HEK293 (cell line): ENCODE data around the gene CDH23.

Experiments used
- CTCF ChIA-PET: fragments of 350-600 bp; formaldehyde crosslinking; extraction: SDS; loops from one replicate; lab custom pipeline; 2021; ENCODE audit warnings: antibody characterized with exemption; lab: Yijun Ruan, JAX
- POLR2A ChIA-PET: fragments of 300-600 bp; formaldehyde crosslinking; extraction: SDS; loops from one replicate; lab custom pipeline; 2020; ENCODE audit warnings: antibody characterized with exemption, inconsistent platforms; lab: Yijun Ruan, JAX
- H3K27ac ChIP-seq: fragments of 200-500 bp; sonication (Bioruptor generic); 2 replicates; pipeline ENCODE4 v1.5.1; 2014; ENCODE audit warnings: low read depth, low read length, control low read depth, inconsistent platforms; ENCODE audit errors: extremely low read depth
- H3K36me3 ChIP-seq, 2 experiments: fragments of 200-500 bp in 1 of 2; sonication (Bioruptor generic) in 1 of 2; 1 replicate in 1 of 2; 2 replicates in 1 of 2; pipeline ENCODE4 v1.5.1; 2014 to 2017; ENCODE audit warnings: inconsistent platforms in 2 of 2, low read length in 2 of 2; ENCODE audit not compliant: control insufficient read depth in 2 of 2, insufficient read depth in 1 of 2
- H3K4me1 ChIP-seq: fragments of 200-500 bp; sonication (Bioruptor generic); 2 replicates; pipeline ENCODE4 v1.5.1; 2014; ENCODE audit warnings: mild to moderate bottlenecking, low read length, inconsistent platforms; ENCODE audit not compliant: control insufficient read depth, insufficient read depth
- H3K4me3 ChIP-seq: 2 replicates; pipeline ENCODE4 v1.5.1; 2011; ENCODE audit warnings: low read depth, mild to moderate bottlenecking, control low read depth, low read length, moderate library complexity
- H3K9me3 ChIP-seq: fragments of 200-500 bp; sonication (Bioruptor generic); 2 replicates; pipeline ENCODE4 v1.5.1; 2014; ENCODE audit warnings: low read depth, low read length, inconsistent platforms; ENCODE audit not compliant: control insufficient read depth, insufficient read depth
- INSM2 ChIP-seq: fragments of 450-650 bp; formaldehyde crosslinking; IDR thresholded peaks from 2 replicates; pipeline ENCODE4 v1.5.1; 2016; ENCODE audit warnings: missing biosample characterization, missing genetic modification characterization
- MEIS1 ChIP-seq: sonication (generic); formaldehyde crosslinking; IDR thresholded peaks from 2 replicates; pipeline ENCODE4 v1.8.1; 2022; ENCODE audit warnings: missing genetic modification reagents, mild to moderate bottlenecking, borderline replicate concordance
- ZFP41 ChIP-seq: fragments of 450-650 bp; formaldehyde crosslinking; IDR thresholded peaks from 2 replicates; pipeline ENCODE4 v1.5.1; 2016; ENCODE audit warnings: missing biosample characterization, missing genetic modification characterization, borderline replicate concordance
- ZNF10 ChIP-seq: fragments of 450-650 bp; formaldehyde crosslinking; IDR thresholded peaks from 2 replicates; pipeline ENCODE4 v1.5.1; 2017; ENCODE audit warnings: missing biosample characterization, missing genetic modification characterization
- ZNF140 ChIP-seq: fragments of 450-650 bp; formaldehyde crosslinking; IDR thresholded peaks from 2 replicates; pipeline ENCODE4 v1.5.1; 2016; ENCODE audit warnings: missing biosample characterization, missing genetic modification characterization
- ZNF157 ChIP-seq: fragments of 450-650 bp; formaldehyde crosslinking; IDR thresholded peaks from 2 replicates; pipeline ENCODE4 v1.5.1; 2016; ENCODE audit warnings: missing biosample characterization, missing genetic modification characterization
- ZNF19 ChIP-seq: fragments of 450-650 bp; formaldehyde crosslinking; IDR thresholded peaks from 2 replicates; pipeline ENCODE4; 2016; ENCODE audit warnings: missing biosample characterization, missing genetic modification characterization, low read depth
- ZNF202 ChIP-seq: fragments of 450-650 bp; formaldehyde crosslinking; IDR thresholded peaks from 2 replicates; pipeline ENCODE4 v1.5.1; 2016; ENCODE audit warnings: missing biosample characterization, missing genetic modification characterization, borderline replicate concordance
- ZNF223 ChIP-seq: fragments of 450-650 bp; formaldehyde crosslinking; IDR thresholded peaks from 2 replicates; pipeline ENCODE4 v1.5.1; 2016; ENCODE audit warnings: missing biosample characterization, missing genetic modification characterization
- ZNF416 ChIP-seq: fragments of 450-650 bp; formaldehyde crosslinking; IDR thresholded peaks from 2 replicates; pipeline ENCODE4 v1.5.1; 2016; ENCODE audit warnings: missing biosample characterization, missing genetic modification characterization
- ZNF645 ChIP-seq: fragments of 450-650 bp; formaldehyde crosslinking; IDR thresholded peaks from 2 replicates; pipeline ENCODE4; 2016; ENCODE audit warnings: missing biosample characterization, missing genetic modification characterization
- TF ChIP-seq, protein P1 (sequence below): fragments of 450-650 bp; formaldehyde crosslinking; IDR thresholded peaks from 2 replicates; pipeline ENCODE4 v1.5.1; 2017; ENCODE audit warnings: missing biosample characterization, missing genetic modification characterization
- TF ChIP-seq, protein P2 (sequence below): fragments of 450-650 bp; formaldehyde crosslinking; IDR thresholded peaks from 2 replicates; pipeline ENCODE4 v1.5.1; 2016; ENCODE audit warnings: missing biosample characterization, missing genetic modification characterization
- TF ChIP-seq, protein P3 (sequence below): fragments of 450-650 bp; formaldehyde crosslinking; IDR thresholded peaks from 2 replicates; pipeline ENCODE4 v1.5.1; 2016; ENCODE audit warnings: missing biosample characterization, missing genetic modification characterization

Gene CDH23

DNA sequence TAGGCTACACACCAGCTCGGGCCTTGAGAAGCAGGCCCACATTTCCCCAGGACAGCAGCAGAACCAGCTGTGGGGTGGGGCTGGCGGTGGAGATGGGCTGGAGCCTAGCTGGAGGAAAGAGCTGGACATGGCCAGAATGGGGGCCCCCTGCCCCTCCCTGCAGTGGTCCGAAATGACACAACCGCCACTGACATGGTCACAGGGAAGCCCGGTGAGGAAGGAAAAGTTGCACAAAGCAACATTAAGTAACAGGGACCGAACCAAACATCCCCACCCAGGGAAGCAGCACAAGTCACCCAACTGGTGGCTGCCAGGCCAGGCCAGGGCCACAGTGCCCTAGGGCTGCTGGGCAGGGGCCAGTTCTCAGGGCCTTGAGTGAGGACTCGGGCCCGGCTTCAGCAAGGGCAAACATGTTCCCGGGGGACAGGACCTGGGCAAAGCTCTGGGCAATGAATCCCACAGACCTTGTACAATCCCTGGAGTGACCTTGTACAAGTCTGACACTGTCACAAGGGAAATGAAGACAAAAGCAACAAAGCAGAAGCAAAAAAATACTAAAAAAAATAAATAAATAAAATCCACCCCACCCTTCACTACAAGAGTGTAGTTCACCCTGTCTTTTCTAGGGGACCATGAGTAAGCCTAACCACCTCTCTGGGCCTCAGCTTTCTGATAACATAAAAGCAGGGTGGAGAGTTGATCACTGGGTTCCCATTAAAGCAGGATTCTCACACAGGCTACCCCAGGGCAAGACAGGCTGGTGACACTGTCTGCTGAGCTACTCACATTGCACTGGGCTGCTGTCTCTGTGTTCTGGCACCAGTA, 421.3 kb downstream of the CDH23 start (continued):
- TF ChIP-seq INSM2: no peak

DNA sequence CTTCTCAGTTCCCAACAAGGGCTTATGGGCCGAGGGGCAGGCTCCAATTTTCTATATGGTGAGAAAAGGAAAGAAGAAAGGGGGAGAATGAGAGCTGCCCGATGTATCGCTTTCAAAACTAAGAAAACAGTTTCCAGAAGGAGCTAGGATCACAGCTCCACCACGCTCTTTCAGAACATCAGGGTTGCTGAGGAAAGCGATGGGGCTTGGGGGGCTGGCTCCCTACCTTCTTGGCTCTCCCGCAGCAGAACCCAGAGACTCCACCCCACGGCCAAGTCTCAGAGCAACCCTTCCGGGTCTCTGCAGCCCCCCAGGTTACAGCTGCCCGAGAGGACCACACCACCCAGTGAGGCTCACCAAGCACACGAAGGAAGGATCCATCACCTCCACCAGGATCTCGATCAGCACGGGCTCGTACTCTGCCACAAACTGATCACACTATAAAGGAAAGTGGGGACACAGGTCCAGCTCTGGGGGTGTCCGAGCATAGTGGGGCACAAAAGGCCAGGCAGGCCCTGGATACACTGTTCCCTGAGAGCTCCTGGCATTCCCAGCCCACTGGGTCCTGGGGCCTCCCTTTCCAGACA, 422.0 kb downstream of the CDH23 start:
- CTCF ChIA-PET: interaction anchor here (1.9 kb wide), 1 partner anchor 78 kb away, joined by 9 read pairs; no protein-coding TSS in a partner anchor
- POLR2A ChIA-PET: interaction anchor here (1.1 kb wide), 1 partner anchor 32 kb away, joined by 3 read pairs; the partner anchor contains the start of gene PSAP
- H3K4me1 ChIP-seq: no peaks in the 10 kb centered on the region
- H3K36me3 ChIP-seq: peaks cover 8 to 91% of the 10 kb centered on the region in 2 experiments
- no peak overlapping the region for H3K27ac ChIP-seq
- TF ChIP-seq ZNF10 (no peak), ZFP41 (tag by site-specific recombination) (no peak), ZNF202 (tag by site-specific recombination) (no peak)
- no peaks in the 10 kb centered on the region for H3K9me3 ChIP-seq
- H3K4me3 ChIP-seq: no peak overlapping the region

DNA sequence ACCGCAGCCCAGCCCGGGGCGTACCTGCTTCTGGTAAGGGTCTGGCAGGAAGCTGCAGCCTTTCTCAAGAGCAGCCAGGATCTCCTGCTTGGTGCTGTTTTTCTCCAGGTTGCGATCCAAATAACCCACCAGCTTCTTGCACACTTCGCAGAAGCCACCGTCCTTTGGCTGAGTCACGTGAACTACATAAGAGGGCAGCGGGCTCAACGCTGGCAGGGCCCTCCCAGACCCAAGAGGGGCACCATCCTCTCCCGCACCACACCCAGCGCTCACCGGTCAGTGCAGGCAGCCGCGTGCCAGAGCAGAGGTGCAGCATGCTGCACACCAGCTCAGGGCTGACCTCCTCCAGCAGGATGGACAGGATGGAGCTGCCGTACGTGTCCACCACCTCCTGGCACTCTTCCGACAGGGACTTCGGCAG, 422.7 kb downstream of the CDH23 start:
- Histone ChIP-seq H3K27ac (no peak overlapping the region), H3K4me1 (no peaks in the 10 kb centered on the region), H3K36me3 (peaks cover 9 to 95% of the 10 kb centered on the region in 2 experiments), H3K4me3 (no peak overlapping the region), H3K9me3 (no peaks in the 10 kb centered on the region)
- no peak for TF ChIP-seq ZNF19 (tag by site-specific recombination)
- POLR2A ChIA-PET: interaction anchor here (0.5 to 1.1 kb wide), 2 partner anchors 32 to 391 kb away, joined by 3 to 5 read pairs; partner anchors contain the start of gene PSAP
- CTCF ChIA-PET: interaction anchor here (1.9 kb wide), 1 partner anchor 76 kb away, joined by 6 read pairs; no protein-coding TSS in a partner anchor

- Histone ChIP-seq H3K36me3 (peaks cover 9 to 99% of the 10 kb centered on the region in 2 experiments), H3K4me3 (no peak overlapping the region), H3K9me3 (no peaks in the 10 kb centered on the region), H3K27ac (no peak overlapping the region)
- CTCF ChIA-PET: interaction anchor here (1.9 kb wide), 1 partner anchor 76 kb away, joined by 6 read pairs; no protein-coding TSS in a partner anchor
- no peak for TF ChIP-seq ZNF645 (tag by site-specific recombination)
- no peak for TF ChIP-seq ZNF157 (tag by site-specific recombination)
- TF ChIP-seq, protein P1, sequence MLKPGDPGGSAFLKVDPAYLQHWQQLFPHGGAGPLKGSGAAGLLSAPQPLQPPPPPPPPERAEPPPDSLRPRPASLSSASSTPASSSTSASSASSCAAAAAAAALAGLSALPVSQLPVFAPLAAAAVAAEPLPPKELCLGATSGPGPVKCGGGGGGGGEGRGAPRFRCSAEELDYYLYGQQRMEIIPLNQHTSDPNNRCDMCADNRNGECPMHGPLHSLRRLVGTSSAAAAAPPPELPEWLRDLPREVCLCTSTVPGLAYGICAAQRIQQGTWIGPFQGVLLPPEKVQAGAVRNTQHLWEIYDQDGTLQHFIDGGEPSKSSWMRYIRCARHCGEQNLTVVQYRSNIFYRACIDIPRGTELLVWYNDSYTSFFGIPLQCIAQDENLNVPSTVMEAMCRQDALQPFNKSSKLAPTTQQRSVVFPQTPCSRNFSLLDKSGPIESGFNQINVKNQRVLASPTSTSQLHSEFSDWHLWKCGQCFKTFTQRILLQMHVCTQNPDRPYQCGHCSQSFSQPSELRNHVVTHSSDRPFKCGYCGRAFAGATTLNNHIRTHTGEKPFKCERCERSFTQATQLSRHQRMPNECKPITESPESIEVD (tag by site-specific recombination): no peak
- TF ChIP-seq, protein P2, sequence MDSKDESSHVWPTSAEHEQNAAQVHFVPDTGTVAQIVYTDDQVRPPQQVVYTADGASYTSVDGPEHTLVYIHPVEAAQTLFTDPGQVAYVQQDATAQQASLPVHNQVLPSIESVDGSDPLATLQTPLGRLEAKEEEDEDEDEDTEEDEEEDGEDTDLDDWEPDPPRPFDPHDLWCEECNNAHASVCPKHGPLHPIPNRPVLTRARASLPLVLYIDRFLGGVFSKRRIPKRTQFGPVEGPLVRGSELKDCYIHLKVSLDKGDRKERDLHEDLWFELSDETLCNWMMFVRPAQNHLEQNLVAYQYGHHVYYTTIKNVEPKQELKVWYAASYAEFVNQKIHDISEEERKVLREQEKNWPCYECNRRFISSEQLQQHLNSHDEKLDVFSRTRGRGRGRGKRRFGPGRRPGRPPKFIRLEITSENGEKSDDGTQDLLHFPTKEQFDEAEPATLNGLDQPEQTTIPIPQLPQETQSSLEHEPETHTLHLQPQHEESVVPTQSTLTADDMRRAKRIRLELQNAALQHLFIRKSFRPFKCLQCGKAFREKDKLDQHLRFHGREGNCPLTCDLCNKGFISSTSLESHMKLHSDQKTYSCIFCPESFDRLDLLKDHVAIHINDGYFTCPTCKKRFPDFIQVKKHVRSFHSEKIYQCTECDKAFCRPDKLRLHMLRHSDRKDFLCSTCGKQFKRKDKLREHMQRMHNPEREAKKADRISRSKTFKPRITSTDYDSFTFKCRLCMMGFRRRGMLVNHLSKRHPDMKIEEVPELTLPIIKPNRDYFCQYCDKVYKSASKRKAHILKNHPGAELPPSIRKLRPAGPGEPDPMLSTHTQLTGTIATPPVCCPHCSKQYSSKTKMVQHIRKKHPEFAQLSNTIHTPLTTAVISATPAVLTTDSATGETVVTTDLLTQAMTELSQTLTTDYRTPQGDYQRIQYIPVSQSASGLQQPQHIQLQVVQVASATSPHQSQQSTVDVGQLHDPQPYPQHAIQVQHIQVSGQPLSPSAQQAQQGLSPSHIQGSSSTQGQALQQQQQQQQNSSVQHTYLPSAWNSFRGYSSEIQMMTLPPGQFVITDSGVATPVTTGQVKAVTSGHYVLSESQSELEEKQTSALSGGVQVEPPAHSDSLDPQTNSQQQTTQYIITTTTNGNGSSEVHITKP (tag by site-specific recombination): no peak
- TF ChIP-seq ZNF416 (tag by site-specific recombination): no peak
- no peak for TF ChIP-seq MEIS1 (CRISPR knock-in tag)
- no peak for TF ChIP-seq ZNF140 (tag by site-specific recombination)
- TF ChIP-seq, protein P3, sequence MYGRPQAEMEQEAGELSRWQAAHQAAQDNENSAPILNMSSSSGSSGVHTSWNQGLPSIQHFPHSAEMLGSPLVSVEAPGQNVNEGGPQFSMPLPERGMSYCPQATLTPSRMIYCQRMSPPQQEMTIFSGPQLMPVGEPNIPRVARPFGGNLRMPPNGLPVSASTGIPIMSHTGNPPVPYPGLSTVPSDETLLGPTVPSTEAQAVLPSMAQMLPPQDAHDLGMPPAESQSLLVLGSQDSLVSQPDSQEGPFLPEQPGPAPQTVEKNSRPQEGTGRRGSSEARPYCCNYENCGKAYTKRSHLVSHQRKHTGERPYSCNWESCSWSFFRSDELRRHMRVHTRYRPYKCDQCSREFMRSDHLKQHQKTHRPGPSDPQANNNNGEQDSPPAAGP (tag by site-specific recombination): no peak
- no peak for TF ChIP-seq ZNF223 (tag by site-specific recombination)
- TF ChIP-seq, all 188 proteins: peak for 0
- POLR2A ChIA-PET: interaction anchor here (0.5 kb wide), 1 partner anchor 392 kb away, joined by 5 read pairs; no protein-coding TSS in a partner anchor
- H3K4me1 ChIP-seq: no peaks in the 10 kb centered on the region
These were observed 423.3 kb downstream of the CDH23 start for GRCh38 chr10:71819985-71820384.
